HepG2 (cell line): Measurements from ENCODE around the gene SCEL. TPM values are rescaled to one million over a fixed set of nuclear protein-coding genes. Genes with fewer than 3 reads are reported as not detected.

Experiments used
- ATAC-seq: fragments of 200-7000 bp; cut with Tn5 transposase; 3 replicates; pipeline ENCODE4 v1.9.1; 2020; ENCODE audit warnings: mild to moderate bottlenecking, moderate library complexity
- BruUV-seq: library from RNA; stranded (reverse); fragments of 400-500 nt; replicated peaks from 2 replicates; lab custom pipeline; 2021; lab: Mats Ljungman, UMichigan
- CTCF ChIA-PET: fragments of 300-600 bp; formaldehyde crosslinking; extraction: SDS; loops from one replicate; lab custom pipeline; 2021; ENCODE audit warnings: low total read pairs, inconsistent platforms, low intra/inter-chr PET ratio; lab: Yijun Ruan, JAX
- POLR2A ChIA-PET: fragments of 350-600 bp; sonication (Branson Sonifier 250); formaldehyde crosslinking; loops from one replicate; lab custom pipeline; 2020; ENCODE audit warnings: antibody characterized with exemption, inconsistent platforms; lab: Yijun Ruan, JAX
- DNase-seq: peaks from one replicate; pipeline ENCODE4 v3.0.0-alpha.2; 2015; ENCODE audit warnings: low spot score
- FAIRE-seq: peaks from 3 replicates; lab custom pipeline; 2011; peaks lifted over from hg19 to GRCh38; lab: Jason Lieb, UNC
- H2AFZ ChIP-seq: one replicate; pipeline ENCODE4 v1.6.1; 2011; ENCODE audit warnings: low read length, inconsistent platforms
- H3K27ac ChIP-seq: fragments of 300-600 bp; 3 replicates; pipeline ENCODE4 v1.8.0; 2011; ENCODE audit warnings: mixed run types, mild to moderate bottlenecking, mixed read lengths, low read length, inconsistent platforms; ENCODE audit not compliant: insufficient read depth; ENCODE audit errors: extremely low read length
- H3K27me3 ChIP-seq, 2 experiments: fragments of 200-600 bp in 1 of 2; 2 replicates in 1 of 2; 3 replicates in 1 of 2; pipeline versions ENCODE4 v1.6.0 to v1.8.0; 2011; ENCODE audit warnings: low read length in 2 of 2, mild to moderate bottlenecking in 2 of 2, moderate library complexity in 2 of 2, inconsistent platforms in 1 of 2; ENCODE audit not compliant: insufficient read depth in 2 of 2, control insufficient read depth in 1 of 2
- H3K36me3 ChIP-seq, 2 experiments: fragments of 200-600 bp in 1 of 2; replicated peaks in 1 of 2; 2 replicates in 1 of 2; 3 replicates in 1 of 2; pipeline versions ENCODE4 v1.5.1 to v1.8.0; 2011; ENCODE audit warnings: low read length in 2 of 2, inconsistent platforms in 1 of 2; ENCODE audit not compliant: insufficient read depth in 2 of 2, control insufficient read depth in 1 of 2
- H3K4me1 ChIP-seq: 2 replicates; pipeline ENCODE4 v1.5.1; 2012; ENCODE audit warnings: low read length, inconsistent platforms; ENCODE audit not compliant: insufficient read depth
- H3K4me2 ChIP-seq: 2 replicates; pipeline ENCODE4 v1.6.0; 2011; ENCODE audit warnings: low read depth, low read length, inconsistent platforms
- H3K4me3 ChIP-seq, 3 experiments: fragments of 200-600 bp in 1 of 3; sonication (generic), shearing (Covaris generic) in 1 of 3; replicated peaks in 1 of 3; 2 replicates each; pipeline ENCODE4 v1.5.1; 2011 to 2016; ENCODE audit warnings: low read length in 3 of 3, inconsistent platforms in 2 of 3, low read depth in 2 of 3, mild to moderate bottlenecking in 2 of 3, control low read depth in 1 of 3, mixed read lengths in 1 of 3; ENCODE audit not compliant: insufficient read depth in 1 of 3
- H3K79me2 ChIP-seq: one replicate; pipeline ENCODE4 v1.6.1; 2011; ENCODE audit warnings: low read length, inconsistent platforms; ENCODE audit not compliant: insufficient read depth
- H3K9ac ChIP-seq: 2 replicates; pipeline ENCODE4 v1.6.0; 2011; ENCODE audit warnings: mild to moderate bottlenecking, low read depth, low read length, inconsistent platforms; ENCODE audit not compliant: insufficient read depth
- H3K9me3 ChIP-seq: 2 replicates; pipeline ENCODE4 v1.5.1; 2012; ENCODE audit warnings: mild to moderate bottlenecking, low read length
- H4K20me1 ChIP-seq: 2 replicates; pipeline ENCODE4 v1.6.0; 2011; ENCODE audit warnings: inconsistent platforms, mild to moderate bottlenecking, low read length, moderate library complexity; ENCODE audit not compliant: insufficient read depth
- ATF7-NPFF ChIP-seq: sonication (generic); formaldehyde crosslinking; IDR thresholded peaks from 2 replicates; pipeline ENCODE4 v1.8.1; 2023; ENCODE audit warnings: mild to moderate bottlenecking, low read depth, missing genetic modification reagents, moderate library complexity
- GLI4 ChIP-seq: sonication (generic); formaldehyde crosslinking; IDR thresholded peaks from 2 replicates; pipeline ENCODE4 v1.5.1; 2020; ENCODE audit warnings: missing genetic modification reagents, mild to moderate bottlenecking, moderate library complexity, borderline replicate concordance
- GTF2F1 ChIP-seq: fragments of 150-350 bp; IDR thresholded peaks from 2 replicates; pipeline ENCODE4 v1.6.1; 2014; ENCODE audit warnings: low read length
- MZF1 ChIP-seq: sonication (generic); formaldehyde crosslinking; IDR thresholded peaks from 2 replicates; pipeline ENCODE4 v1.8.1; 2023; ENCODE audit warnings: mild to moderate bottlenecking, missing genetic modification reagents, borderline replicate concordance
- NR3C1 ChIP-seq: sonication (generic); formaldehyde crosslinking; IDR thresholded peaks from 2 replicates; pipeline ENCODE4 v1.4.0; 2020; ENCODE audit warnings: missing genetic modification reagents
- TOE1 ChIP-seq: sonication (generic); formaldehyde crosslinking; IDR thresholded peaks from 2 replicates; pipeline ENCODE4 v1.4.0; 2020; ENCODE audit warnings: mild to moderate bottlenecking, missing genetic modification reagents
- WIZ ChIP-seq: sonication (generic); formaldehyde crosslinking; IDR thresholded peaks from 2 replicates; pipeline ENCODE4 v1.5.1; 2020; ENCODE audit warnings: mild to moderate bottlenecking, missing genetic modification reagents
- ZNF207 ChIP-seq: fragments of 450-650 bp; IDR thresholded peaks from 2 replicates; pipeline ENCODE4 v1.6.1; 2016; ENCODE audit warnings: antibody characterized with exemption, borderline replicate concordance
- ZNF547 ChIP-seq: sonication (generic); formaldehyde crosslinking; IDR thresholded peaks from 2 replicates; pipeline ENCODE4 v1.5.1; 2020; ENCODE audit warnings: mild to moderate bottlenecking, missing genetic modification reagents
- ZNF552 ChIP-seq: sonication (generic); formaldehyde crosslinking; IDR thresholded peaks from 2 replicates; pipeline ENCODE4 v1.9.0; 2022; ENCODE audit warnings: missing genetic modification reagents, mild to moderate bottlenecking, borderline replicate concordance
- ZNF761 ChIP-seq: sonication (generic); formaldehyde crosslinking; conservative IDR thresholded peaks from 2 replicates; pipeline ENCODE4 v1.4.0; 2020; ENCODE audit warnings: mild to moderate bottlenecking, missing genetic modification reagents
- ZNF788 ChIP-seq: sonication (generic); formaldehyde crosslinking; IDR thresholded peaks from 2 replicates; pipeline ENCODE4 v1.5.0; 2020; ENCODE audit warnings: mild to moderate bottlenecking, missing genetic modification reagents, borderline replicate concordance
- WGBS: methylation state at CpG from one replicate; pipeline ENCODE4 v1.1.6; 2017; ENCODE audit warnings: low lambda C conversion rate; 5-methylcytosine and 5-hydroxymethylcytosine counted together
- in situ Hi-C: cut with HindIII; loops from 2 replicates; pipeline ENCODE4 v1.10.0; 2017; ENCODE audit warnings: low pct_unique_long_range_greater_than_20kb; ENCODE audit not compliant: extremely low pct_ligation_motif_present
- intact Hi-C: fragments of 100-400 bp; cut with micrococcal nuclease; formaldehyde crosslinking; loops from one replicate; pipeline ENCODE4 v1.10.0; 2022; ENCODE audit not compliant: unreplicated experiment
- polyA plus RNA-seq, 8 experiments: library from polyadenylated mRNA; depleted of rRNA in 3 of 8; stranded (reverse) in 7 of 8; unstranded in 1 of 8; fragments of >200 nt; fragmentation: Illumina TruSeq in 4 of 8; extraction: Trizol in 4 of 8; gene quantifications; 2 replicates each; pipeline versions ENCODE4 v1.2.1 to v1.2.3, GENCODE V29; 2011 to 2016; ENCODE audit warnings: low read depth in 4 of 8, missing spikeins in 1 of 8, mixed read lengths in 1 of 8; ENCODE audit not compliant: insufficient read depth in 1 of 8
- total RNA-seq, 5 experiments: library from RNA; depleted of rRNA; stranded (reverse); fragments of >200 nt; fragmentation: Illumina TruSeq; extraction: Trizol; gene quantifications; 2 replicates each; pipeline ENCODE4 v1.2.3, GENCODE V29; 2016; ENCODE audit warnings: low read depth in 1 of 5
- TF ChIP-seq, protein P1 (sequence below): sonication (generic); formaldehyde crosslinking; IDR thresholded peaks from 2 replicates; pipeline ENCODE4 v1.8.1; 2023; ENCODE audit warnings: missing genetic modification reagents, mild to moderate bottlenecking, borderline replicate concordance
- TF ChIP-seq, protein P2 (sequence below): sonication (generic); formaldehyde crosslinking; conservative IDR thresholded peaks from 2 replicates; pipeline ENCODE4 v1.8.0; 2022; ENCODE audit warnings: low read depth, missing genetic modification reagents
- TF ChIP-seq, protein P3 (sequence below): sonication (generic); formaldehyde crosslinking; IDR thresholded peaks from 2 replicates; pipeline ENCODE4 v1.5.0; 2020; ENCODE audit warnings: mild to moderate bottlenecking, missing genetic modification reagents
- TF ChIP-seq, protein P4 (sequence below): sonication (generic); formaldehyde crosslinking; IDR thresholded peaks from 2 replicates; pipeline ENCODE4 v1.4.0; 2020; ENCODE audit warnings: mild to moderate bottlenecking, missing genetic modification reagents
- TF ChIP-seq, protein P5 (sequence below): sonication (generic); formaldehyde crosslinking; IDR thresholded peaks from 2 replicates; pipeline ENCODE4 v1.4.0; 2020; ENCODE audit warnings: missing genetic modification reagents

SCEL gene
- total and polyA plus RNA-seq, 2 of the 13 experiments (the other 11 are each of a cell fraction or from before 2014, with no cell fraction given): not detected

DNA sequence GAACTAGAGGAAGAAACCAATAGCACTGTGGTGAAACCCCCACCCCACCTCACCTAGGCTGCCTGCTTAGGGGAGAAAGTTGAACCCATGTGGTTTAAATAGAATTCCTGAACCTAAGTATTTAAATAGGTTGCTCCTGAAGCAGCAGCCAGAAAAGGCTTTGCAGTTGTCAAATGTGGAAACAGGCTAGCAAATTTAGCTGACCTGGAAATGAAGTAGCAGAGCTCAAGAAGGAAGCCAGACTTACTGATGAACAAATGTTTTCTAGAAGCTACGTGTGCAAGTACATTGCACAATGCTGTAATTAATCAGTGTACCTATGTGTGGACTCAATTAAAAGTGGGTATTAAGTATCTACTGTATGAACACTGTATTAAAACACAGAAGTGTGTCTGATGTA lies 61.3 kb downstream of the SCEL start:
- H3K4me2 ChIP-seq: no peak overlapping the region
- H3K27me3 ChIP-seq: no peaks in the 10 kb centered on the region
- no peak for TF ChIP-seq TOE1 (CRISPR knock-in tag)
- no peak for TF ChIP-seq NR3C1 (CRISPR knock-in tag)
- TF ChIP-seq ATF7-NPFF (CRISPR knock-in tag): no peak
- TF ChIP-seq, protein P1, sequence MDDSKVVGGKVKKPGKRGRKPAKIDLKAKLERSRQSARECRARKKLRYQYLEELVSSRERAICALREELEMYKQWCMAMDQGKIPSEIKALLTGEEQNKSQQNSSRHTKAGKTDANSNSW (CRISPR knock-in tag): no peak
- no peak for TF ChIP-seq ZNF552 (CRISPR knock-in tag)
- TF ChIP-seq, protein P2, sequence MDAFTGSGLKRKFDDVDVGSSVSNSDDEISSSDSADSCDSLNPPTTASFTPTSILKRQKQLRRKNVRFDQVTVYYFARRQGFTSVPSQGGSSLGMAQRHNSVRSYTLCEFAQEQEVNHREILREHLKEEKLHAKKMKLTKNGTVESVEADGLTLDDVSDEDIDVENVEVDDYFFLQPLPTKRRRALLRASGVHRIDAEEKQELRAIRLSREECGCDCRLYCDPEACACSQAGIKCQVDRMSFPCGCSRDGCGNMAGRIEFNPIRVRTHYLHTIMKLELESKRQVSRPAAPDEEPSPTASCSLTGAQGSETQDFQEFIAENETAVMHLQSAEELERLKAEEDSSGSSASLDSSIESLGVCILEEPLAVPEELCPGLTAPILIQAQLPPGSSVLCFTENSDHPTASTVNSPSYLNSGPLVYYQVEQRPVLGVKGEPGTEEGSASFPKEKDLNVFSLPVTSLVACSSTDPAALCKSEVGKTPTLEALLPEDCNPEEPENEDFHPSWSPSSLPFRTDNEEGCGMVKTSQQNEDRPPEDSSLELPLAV: no peak
- TF ChIP-seq, protein P3, sequence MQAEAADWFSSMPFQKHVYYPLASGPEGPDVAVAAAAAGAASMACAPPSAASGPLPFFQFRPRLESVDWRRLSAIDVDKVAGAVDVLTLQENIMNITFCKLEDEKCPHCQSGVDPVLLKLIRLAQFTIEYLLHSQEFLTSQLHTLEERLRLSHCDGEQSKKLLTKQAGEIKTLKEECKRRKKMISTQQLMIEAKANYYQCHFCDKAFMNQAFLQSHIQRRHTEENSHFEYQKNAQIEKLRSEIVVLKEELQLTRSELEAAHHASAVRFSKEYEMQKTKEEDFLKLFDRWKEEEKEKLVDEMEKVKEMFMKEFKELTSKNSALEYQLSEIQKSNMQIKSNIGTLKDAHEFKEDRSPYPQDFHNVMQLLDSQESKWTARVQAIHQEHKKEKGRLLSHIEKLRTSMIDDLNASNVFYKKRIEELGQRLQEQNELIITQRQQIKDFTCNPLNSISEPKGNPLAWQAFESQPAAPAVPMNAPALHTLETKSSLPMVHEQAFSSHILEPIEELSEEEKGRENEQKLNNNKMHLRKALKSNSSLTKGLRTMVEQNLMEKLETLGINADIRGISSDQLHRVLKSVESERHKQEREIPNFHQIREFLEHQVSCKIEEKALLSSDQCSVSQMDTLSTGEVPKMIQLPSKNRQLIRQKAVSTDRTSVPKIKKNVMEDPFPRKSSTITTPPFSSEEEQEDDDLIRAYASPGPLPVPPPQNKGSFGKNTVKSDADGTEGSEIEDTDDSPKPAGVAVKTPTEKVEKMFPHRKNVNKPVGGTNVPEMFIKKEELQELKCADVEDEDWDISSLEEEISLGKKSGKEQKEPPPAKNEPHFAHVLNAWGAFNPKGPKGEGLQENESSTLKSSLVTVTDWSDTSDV (CRISPR knock-in tag): no peak
- TF ChIP-seq ZNF207: no peak
- no peak for TF ChIP-seq MZF1 (CRISPR knock-in tag)
- no peak for TF ChIP-seq ZNF788 (CRISPR knock-in tag)
- TF ChIP-seq, protein P4, sequence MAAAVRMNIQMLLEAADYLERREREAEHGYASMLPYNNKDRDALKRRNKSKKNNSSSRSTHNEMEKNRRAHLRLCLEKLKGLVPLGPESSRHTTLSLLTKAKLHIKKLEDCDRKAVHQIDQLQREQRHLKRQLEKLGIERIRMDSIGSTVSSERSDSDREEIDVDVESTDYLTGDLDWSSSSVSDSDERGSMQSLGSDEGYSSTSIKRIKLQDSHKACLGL: no peak
- no peak for TF ChIP-seq GTF2F1
- TF ChIP-seq, protein P5, sequence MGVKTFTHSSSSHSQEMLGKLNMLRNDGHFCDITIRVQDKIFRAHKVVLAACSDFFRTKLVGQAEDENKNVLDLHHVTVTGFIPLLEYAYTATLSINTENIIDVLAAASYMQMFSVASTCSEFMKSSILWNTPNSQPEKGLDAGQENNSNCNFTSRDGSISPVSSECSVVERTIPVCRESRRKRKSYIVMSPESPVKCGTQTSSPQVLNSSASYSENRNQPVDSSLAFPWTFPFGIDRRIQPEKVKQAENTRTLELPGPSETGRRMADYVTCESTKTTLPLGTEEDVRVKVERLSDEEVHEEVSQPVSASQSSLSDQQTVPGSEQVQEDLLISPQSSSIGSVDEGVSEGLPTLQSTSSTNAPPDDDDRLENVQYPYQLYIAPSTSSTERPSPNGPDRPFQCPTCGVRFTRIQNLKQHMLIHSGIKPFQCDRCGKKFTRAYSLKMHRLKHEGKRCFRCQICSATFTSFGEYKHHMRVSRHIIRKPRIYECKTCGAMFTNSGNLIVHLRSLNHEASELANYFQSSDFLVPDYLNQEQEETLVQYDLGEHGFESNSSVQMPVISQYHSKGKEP (CRISPR knock-in tag): no peak
- no peak for TF ChIP-seq ZNF761 (CRISPR knock-in tag)
- no peak for TF ChIP-seq WIZ (CRISPR knock-in tag)
- TF ChIP-seq GLI4: no peak
- TF ChIP-seq ZNF547 (CRISPR knock-in tag): no peak
- CTCF ChIA-PET: no interaction called here
- no peak overlapping the region for H2AFZ ChIP-seq
- no peaks in the 10 kb centered on the region for H3K36me3 ChIP-seq
- no TSS peak for BruUV-seq
- DNase-seq (no peak), ATAC-seq (no peak), FAIRE-seq (no peak)
- 5% methylated on average over 1 of the region's 1 CpG for WGBS
- H3K4me1 ChIP-seq: no peaks in the 10 kb centered on the region
- H3K27ac ChIP-seq: no peak overlapping the region
- H3K9me3 ChIP-seq: no peaks in the 10 kb centered on the region
- H3K9ac ChIP-seq: no peak overlapping the region
- POLR2A ChIA-PET: no interaction called here
- H4K20me1 ChIP-seq: no peaks in the 10 kb centered on the region
- intact Hi-C loops: no loop called here
- no peaks in the 10 kb centered on the region for H3K79me2 ChIP-seq
- in situ Hi-C loops: no loop called here
- no peak overlapping the region for H3K4me3 ChIP-seq
